NCI-H146 treated with DMSO at 0.1 percent for 48 hours (cell line): ENCODE results near the gene DCBLD1.
"Not testable (repeated sequence)": the region's sequence is repeated elsewhere in the genome, so short reads cannot be mapped to it uniquely, and the experiment has no call there.

ENCODE experiments used
- DNase-seq: peaks from one replicate; lab custom pipeline; 2025; ENCODE audit not compliant: unreplicated experiment; lab: John Stamatoyannopoulos, UW

DCBLD1 gene

GRCh38 chr6:117482240-117483003 is at the start of gene DCBLD1:
DCBLD1 (plus strand) TSS chr6:117482674; CDS start chr6:117482782, 108 bp downstream.
- peak; percentile 90 for DNase-seq

GRCh38 chr6:117440706-117441525 is 41.6 kb upstream of the DCBLD1 start:
- no peak for DNase-seq

GRCh38 chr6:117441824-117442264 is 40.6 kb upstream of the DCBLD1 start:
- DNase-seq: no peak

GRCh38 chr6:117442313-117442712 is 40.2 kb upstream of the DCBLD1 start:
- DNase-seq: not testable (repeated sequence)

GRCh38 chr6:117444600-117444999 is 37.9 kb upstream of the DCBLD1 start:
- no peak for DNase-seq

- DNase-seq: no peak
Measured at GRCh38 chr6:117446861-117447260, 35.6 kb upstream of the DCBLD1 start.

GRCh38 chr6:117448011-117448410 is 34.5 kb upstream of the DCBLD1 start:
- DNase-seq: no peak

- no peak for DNase-seq
Measured at GRCh38 chr6:117448732-117449485, 33.6 kb upstream of the DCBLD1 start.

- DNase-seq: peak; percentile 65
Measured at GRCh38 chr6:117449549-117450439, 32.7 kb upstream of the DCBLD1 start.

- no peak for DNase-seq
Measured at GRCh38 chr6:117451671-117452070, 30.8 kb upstream of the DCBLD1 start.

- no peak for DNase-seq
Measured at GRCh38 chr6:117456250-117456649, 26.2 kb upstream of the DCBLD1 start.

GRCh38 chr6:117456998-117457397 is 25.5 kb upstream of the DCBLD1 start:
- DNase-seq: no peak

GRCh38 chr6:117459204-117459944 is 23.1 kb upstream of the DCBLD1 start:
- DNase-seq: no peak

- DNase-seq: no peak
Measured at GRCh38 chr6:117463762-117464665, 18.5 kb upstream of the DCBLD1 start.

- DNase-seq: no peak
Measured at GRCh38 chr6:117464700-117465099, 17.8 kb upstream of the DCBLD1 start.

- DNase-seq: no peak
Measured at GRCh38 chr6:117465691-117466090, 16.8 kb upstream of the DCBLD1 start.

GRCh38 chr6:117467876-117468275 is 14.6 kb upstream of the DCBLD1 start:
- DNase-seq: no peak

- not testable (repeated sequence) for DNase-seq
Measured at GRCh38 chr6:117468527-117468926, 13.9 kb upstream of the DCBLD1 start.

GRCh38 chr6:117469356-117469755 is 13.1 kb upstream of the DCBLD1 start:
- no peak for DNase-seq
